GM23338 (cell line): ENCODE measurements around the gene DHX38. TPM values are rescaled to one million over a fixed set of nuclear protein-coding genes. Genes with fewer than 3 reads are reported as not detected.

Source experiments
- ATAC-seq: fragments of 200-7000 bp; cut with Tn5 transposase; 3 replicates; pipeline ENCODE4 v1.9.1; 2020
- DNase-seq: peaks from one replicate; pipeline ENCODE4 v3.0.0-alpha.2; 2015; ENCODE audit warnings: low spot score
- H2AFZ ChIP-seq: fragments of 200-600 bp; sonication (generic); 2 replicates; pipeline ENCODE4 v1.8.0; 2016; ENCODE audit warnings: antibody characterized with exemption, mild to moderate bottlenecking, moderate library complexity
- H3F3A ChIP-seq: fragments of 200-600 bp; sonication (generic); replicated peaks from 2 replicates; pipeline ENCODE4 v1.8.0; 2017; ENCODE audit warnings: antibody characterized with exemption, mixed run types, low read depth
- H3K27ac ChIP-seq: fragments of 200-600 bp; sonication (generic); 2 replicates; pipeline ENCODE4 v1.6.1; 2016; ENCODE audit warnings: low read depth
- H3K27me3 ChIP-seq: fragments of 200-600 bp; sonication (generic); 2 replicates; pipeline ENCODE4 v1.8.0; 2016; ENCODE audit warnings: mild to moderate bottlenecking, mixed run types, moderate library complexity; ENCODE audit not compliant: insufficient read depth
- H3K36me3 ChIP-seq: fragments of 200-600 bp; sonication (generic); 2 replicates; pipeline ENCODE4 v1.8.0; 2016; ENCODE audit warnings: mild to moderate bottlenecking; ENCODE audit not compliant: insufficient read depth
- H3K4me1 ChIP-seq: fragments of 200-600 bp; sonication (generic); 2 replicates; pipeline ENCODE4 v1.8.0; 2016; ENCODE audit warnings: mild to moderate bottlenecking, moderate library complexity; ENCODE audit not compliant: insufficient read depth
- H3K4me2 ChIP-seq: fragments of 200-600 bp; sonication (generic); 2 replicates; pipeline ENCODE4 v1.7.1; 2017; ENCODE audit warnings: mixed run types
- H3K4me3 ChIP-seq: fragments of 200-600 bp; sonication (generic); 2 replicates; pipeline ENCODE4 v1.6.1; 2016; ENCODE audit warnings: mixed run types
- H3K79me2 ChIP-seq: fragments of 200-600 bp; sonication (generic); replicated peaks from 2 replicates; pipeline ENCODE4 v1.8.0; 2017; ENCODE audit warnings: mild to moderate bottlenecking; ENCODE audit not compliant: insufficient read depth
- H3K9me2 ChIP-seq: fragments of 200-600 bp; sonication (generic); 2 replicates; pipeline ENCODE4 v1.8.0; 2017; ENCODE audit not compliant: insufficient read depth
- H4K20me1 ChIP-seq: fragments of 200-600 bp; sonication (generic); replicated peaks from 2 replicates; pipeline ENCODE4 v1.8.0; 2017; ENCODE audit warnings: mild to moderate bottlenecking; ENCODE audit not compliant: insufficient read depth
- H3K27ac Mint-ChIP-seq: 2 replicates; pipeline ENCODE4 v1.8.0; 2020; ENCODE audit warnings: inconsistent platforms, mild to moderate bottlenecking, moderate library complexity, mixed read lengths
- H3K27me3 Mint-ChIP-seq: 3 replicates; pipeline ENCODE4 v1.8.0; 2022; ENCODE audit warnings: low read depth, mild to moderate bottlenecking, moderate library complexity, mixed read lengths, inconsistent platforms; ENCODE audit not compliant: insufficient read depth, poor library complexity
- H3K36me3 Mint-ChIP-seq: 3 replicates; pipeline ENCODE4 v1.8.0; 2021; ENCODE audit warnings: low read depth, mild to moderate bottlenecking, inconsistent platforms, moderate library complexity, mixed read lengths
- H3K4me1 Mint-ChIP-seq: 3 replicates; pipeline ENCODE4 v1.8.0; 2020; ENCODE audit warnings: mild to moderate bottlenecking, inconsistent platforms, mixed read lengths
- H3K4me3 Mint-ChIP-seq: 3 replicates; pipeline ENCODE4 v1.8.0; 2021; ENCODE audit warnings: moderate library complexity, mild to moderate bottlenecking, inconsistent platforms, mixed read lengths
- H3K9me3 Mint-ChIP-seq: 3 replicates; pipeline ENCODE4 v1.8.0; 2020; ENCODE audit warnings: moderate library complexity, mild to moderate bottlenecking, inconsistent platforms, mixed read lengths
- ZNF114 ChIP-seq: fragments of 250-450 bp; sonication (Bioruptor Pico); IDR thresholded peaks from 2 replicates; pipeline ENCODE4 v1.5.0; 2020; ENCODE audit warnings: mild to moderate bottlenecking, moderate library complexity
- ZNF462 ChIP-seq: fragments of 250-450 bp; sonication (Bioruptor Pico); IDR thresholded peaks from 2 replicates; pipeline ENCODE4 v1.5.0; 2020; ENCODE audit warnings: mild to moderate bottlenecking, moderate library complexity
- polyA plus RNA-seq: library from polyadenylated mRNA; unstranded; fragments of >200 nt; fragmentation: Nextera tagmentation; extraction: Ambion mirVana; gene quantifications from 2 replicates; pipeline ENCODE4 v1.2.1, GENCODE V29; 2016
- total RNA-seq: library from RNA; depleted of rRNA; stranded (reverse); fragments of >200 nt; shearing (Covaris generic); gene quantifications from 2 replicates; pipeline ENCODE4 v1.2.3, GENCODE V29; 2014
- TF ChIP-seq, protein P1 (sequence below), 2 experiments: fragments of 200-600 bp in 1 of 2; sonication (generic) in 1 of 2; conservative IDR thresholded peaks; 2 replicates each; pipeline versions ENCODE4 v1.5.1 to v1.6.1; 2016 to 2017; ENCODE audit warnings: antibody characterized with exemption in 2 of 2, low read depth in 2 of 2, mild to moderate bottlenecking in 2 of 2, moderate library complexity in 1 of 2
- TF ChIP-seq, protein P2 (sequence below): IDR thresholded peaks from 2 replicates; pipeline ENCODE4 v1.6.1; 2016; ENCODE audit warnings: antibody characterized with exemption

DHX38 gene
- total and polyA plus RNA-seq, 2 experiments from 2014 or later = 31.4 to 46.4 TPM

GRCh38 chr16:72099377-72099818, 5.8 kb downstream of the DHX38 start:
- Mint-ChIP-seq H3K27ac (no peak overlapping the region), H3K27me3 (peaks cover 4% of the 10 kb centered on the region), H3K9me3 (no peaks in the 10 kb centered on the region), H3K4me3 (no peak overlapping the region), H3K4me1 (peaks cover 6% of the 10 kb centered on the region; the same call in 2 of the 3 replicates), H3K36me3 (peaks cover 80% of the 10 kb centered on the region)
- H3K36me3 ChIP-seq = peaks cover 3% of the 10 kb centered on the region
- H4K20me1 ChIP-seq = peaks cover 6% of the 10 kb centered on the region; the same call in 1 of the 2 replicates
- ATAC-seq = peak; percentile 98
- H2AFZ ChIP-seq = no peak overlapping the region
- H3K27me3 ChIP-seq = no peaks in the 10 kb centered on the region
- peak; percentile 82 for DNase-seq
- peaks cover 17% of the 10 kb centered on the region for H3K79me2 ChIP-seq
- H3K4me2 ChIP-seq = no peak overlapping the region
- TF ChIP-seq ZNF462 (CRISPR knock-in tag) (no peak), ZNF114 (CRISPR knock-in tag) (no peak)
- TF ChIP-seq, protein P1, sequence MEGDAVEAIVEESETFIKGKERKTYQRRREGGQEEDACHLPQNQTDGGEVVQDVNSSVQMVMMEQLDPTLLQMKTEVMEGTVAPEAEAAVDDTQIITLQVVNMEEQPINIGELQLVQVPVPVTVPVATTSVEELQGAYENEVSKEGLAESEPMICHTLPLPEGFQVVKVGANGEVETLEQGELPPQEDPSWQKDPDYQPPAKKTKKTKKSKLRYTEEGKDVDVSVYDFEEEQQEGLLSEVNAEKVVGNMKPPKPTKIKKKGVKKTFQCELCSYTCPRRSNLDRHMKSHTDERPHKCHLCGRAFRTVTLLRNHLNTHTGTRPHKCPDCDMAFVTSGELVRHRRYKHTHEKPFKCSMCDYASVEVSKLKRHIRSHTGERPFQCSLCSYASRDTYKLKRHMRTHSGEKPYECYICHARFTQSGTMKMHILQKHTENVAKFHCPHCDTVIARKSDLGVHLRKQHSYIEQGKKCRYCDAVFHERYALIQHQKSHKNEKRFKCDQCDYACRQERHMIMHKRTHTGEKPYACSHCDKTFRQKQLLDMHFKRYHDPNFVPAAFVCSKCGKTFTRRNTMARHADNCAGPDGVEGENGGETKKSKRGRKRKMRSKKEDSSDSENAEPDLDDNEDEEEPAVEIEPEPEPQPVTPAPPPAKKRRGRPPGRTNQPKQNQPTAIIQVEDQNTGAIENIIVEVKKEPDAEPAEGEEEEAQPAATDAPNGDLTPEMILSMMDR (conservative IDR thresholded peaks at IDR 0.05; ENCODE audit: low read depth in 2 of 2) = peak; percentile 63 to 90
- TF ChIP-seq, protein P2, sequence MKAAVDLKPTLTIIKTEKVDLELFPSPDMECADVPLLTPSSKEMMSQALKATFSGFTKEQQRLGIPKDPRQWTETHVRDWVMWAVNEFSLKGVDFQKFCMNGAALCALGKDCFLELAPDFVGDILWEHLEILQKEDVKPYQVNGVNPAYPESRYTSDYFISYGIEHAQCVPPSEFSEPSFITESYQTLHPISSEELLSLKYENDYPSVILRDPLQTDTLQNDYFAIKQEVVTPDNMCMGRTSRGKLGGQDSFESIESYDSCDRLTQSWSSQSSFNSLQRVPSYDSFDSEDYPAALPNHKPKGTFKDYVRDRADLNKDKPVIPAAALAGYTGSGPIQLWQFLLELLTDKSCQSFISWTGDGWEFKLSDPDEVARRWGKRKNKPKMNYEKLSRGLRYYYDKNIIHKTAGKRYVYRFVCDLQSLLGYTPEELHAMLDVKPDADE = no peak
- peaks cover 7% of the 10 kb centered on the region for H3K4me1 ChIP-seq
- H3F3A ChIP-seq = no peaks in the 10 kb centered on the region
- H3K9me2 ChIP-seq = no peaks in the 10 kb centered on the region
- H3K4me3 ChIP-seq = no peak overlapping the region
- H3K27ac ChIP-seq = no peak overlapping the region
